ENCODE results near the gene SMIM33. TPM values are rescaled to one million over a fixed set of nuclear protein-coding genes. Genes with fewer than 3 reads are reported as not detected.

The SMIM33 gene
- total and polyA plus RNA-seq, 10 of the 15 experiments (the other 5 are each of a cell fraction or from before 2014, with no cell fraction given): 0.03 to 0.25 (median 0.07) TPM; not detected in 4

GRCh38 chr5:139446956-139447779 lies 23.6 kb upstream of the SMIM33 start (continued):
- no peak for TF ChIP-seq E2F8 (IDR thresholded peaks at IDR 0.05; ENCODE audit: low read depth, partially characterized antibody)
- TF ChIP-seq CEBPB (IDR thresholded peaks at IDR 0.05; ENCODE audit: borderline replicate concordance in 1 of 2, low read depth in 2 of 2, low read length in 2 of 2): peak in 1 of 2 experiments; percentile 86; a peak in 1 of 4 replicates
- TF ChIP-seq BCL11A (IDR thresholded peaks at IDR 0.05; ENCODE audit: low read depth, low read length): peak; percentile 98
- no peak for TF ChIP-seq SREBF2 (IDR thresholded peaks at IDR 0.05; ENCODE audit: low read length)
- TF ChIP-seq KAT2A (conservative IDR thresholded peaks at IDR 0.05; ENCODE audit: control insufficient read depth, low read depth, low read length): no peak
- TF ChIP-seq POLR2AphosphoS5 (IDR thresholded peaks at IDR 0.05; ENCODE audit: low read length): no peak
- TF ChIP-seq SREBF1 (IDR thresholded peaks at IDR 0.05; ENCODE audit: low read length): no peak
- no peak for TF ChIP-seq RB1 (IDR thresholded peaks at IDR 0.05; ENCODE audit: borderline replicate concordance)
- peak; percentile 100 for TF ChIP-seq JUNB (IDR thresholded peaks at IDR 0.05)
- peak; percentile 97 for TF ChIP-seq IRF4 (IDR thresholded peaks at IDR 0.05; ENCODE audit: low read depth, low read length)
- TF ChIP-seq USF1 (IDR thresholded peaks at IDR 0.05; ENCODE audit: borderline replicate concordance, extremely low read length, insufficient read depth, low read depth, low read length): no peak
- peak; percentile 39 to 45; a peak in 3 of 4 replicates for TF ChIP-seq BHLHE40 (IDR thresholded peaks at IDR 0.05; ENCODE audit: borderline replicate concordance in 1 of 2, low read depth in 2 of 2, low read length in 1 of 2)
- TF ChIP-seq MEF2B (IDR thresholded peaks at IDR 0.05; ENCODE audit: partially characterized antibody, poor library complexity, severe bottlenecking): peak; percentile 89
- no peak for TF ChIP-seq STAT1 (conservative IDR thresholded peaks at IDR 0.05)
- no peak for TF ChIP-seq E2F4 (IDR thresholded peaks at IDR 0.05; ENCODE audit: low read depth, low read length)
- no peak for TF ChIP-seq RAD21 (IDR thresholded peaks at IDR 0.05; ENCODE audit: insufficient read depth, low read depth, low read length)
- peak; percentile 95 for TF ChIP-seq DPF2 (IDR thresholded peaks at IDR 0.05)
- TF ChIP-seq PRDM15 (CRISPR knock-in tag; IDR thresholded peaks at IDR 0.05): no peak
- no peak for TF ChIP-seq ZNF622 (IDR thresholded peaks at IDR 0.05)
- no peak for TF ChIP-seq HDGF (IDR thresholded peaks at IDR 0.05)

Data from GM12878 (cell line).